ENCODE measurements around the gene TBP.

Gene TBP

DNA sequence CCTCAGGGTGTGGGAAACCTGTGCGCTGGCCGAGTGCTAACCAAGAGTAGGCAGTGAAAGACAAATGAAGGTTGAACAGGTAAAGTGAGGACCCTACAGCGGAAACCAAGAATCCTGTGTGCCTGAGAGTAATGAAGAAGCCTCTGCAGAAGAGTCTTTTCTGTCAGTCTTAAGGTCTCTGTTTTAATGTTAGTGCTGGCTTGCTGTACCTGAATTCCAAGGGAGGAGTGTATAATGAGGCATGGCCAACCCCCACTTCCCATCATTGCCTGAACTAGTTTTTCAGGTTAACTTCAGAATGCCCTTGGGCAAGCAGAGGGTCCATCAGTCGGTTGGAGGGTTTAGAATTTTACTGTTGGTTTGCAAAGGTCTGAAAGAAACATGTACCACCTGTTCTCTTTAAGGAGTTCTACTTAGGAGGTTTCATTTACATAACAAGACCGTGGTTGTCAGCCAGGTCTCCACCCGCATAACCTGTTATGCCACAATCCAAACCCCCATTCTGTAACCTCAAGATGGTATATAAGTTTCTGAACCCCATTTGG lies 30.9 kb downstream of the TBP start:
- peaks cover 34% of the 10 kb centered on the region for H3K79me2 ChIP-seq (ENCODE audit: insufficient read depth, low read length)
- peaks cover 9% of the 10 kb centered on the region; the same call in 1 of the 2 replicates for H4K20me1 ChIP-seq (ENCODE audit: insufficient read depth, low read length)
- no peak for DNase-seq
- H3K4me3 ChIP-seq (ENCODE audit: low read depth in 1 of 2, low read length in 2 of 2): peak overlapping the region; percentile 73 to 99
- peak overlapping the region; percentile 80 for H3K4me2 ChIP-seq (ENCODE audit: insufficient read depth, low read length)
- H3K27me3 ChIP-seq (ENCODE audit: insufficient read depth, low read length, poor library complexity): no peaks in the 10 kb centered on the region
- H3K4me1 ChIP-seq (ENCODE audit: insufficient read depth, low read length): peaks cover 28% of the 10 kb centered on the region
- peaks cover 3% of the 10 kb centered on the region for H3K9me3 ChIP-seq (ENCODE audit: insufficient read depth, low read length, severe bottlenecking)
- peak overlapping the region; percentile 88 for H3K9ac ChIP-seq (ENCODE audit: low read depth, low read length)
- H2AFZ ChIP-seq (ENCODE audit: low read depth, low read length): peak overlapping the region; percentile 97
- ATAC-seq (ENCODE audit: insufficient read depth, low read depth): no peak
- peak overlapping the region; percentile 84 for H3K27ac ChIP-seq (ENCODE audit: low read length)
- TF ChIP-seq CTCF (IDR thresholded peaks at IDR 0.05; ENCODE audit: borderline replicate concordance, extremely low read depth, low read length, poor library complexity, severe bottlenecking) (no peak), EZH2 (IDR thresholded peaks at IDR 0.05; ENCODE audit: borderline replicate concordance, low read depth, low read length, severe bottlenecking) (no peak)
- H3K36me3 ChIP-seq (ENCODE audit: insufficient read depth, low read length): peaks cover 36% of the 10 kb centered on the region

GRCh38 chr6:170590725-170591124 lies 36.6 kb downstream of the TBP start:
- no peaks in the 10 kb centered on the region for H4K20me1 ChIP-seq (ENCODE audit: insufficient read depth, low read length)
- no peaks in the 10 kb centered on the region for H3K36me3 ChIP-seq (ENCODE audit: insufficient read depth, low read length)
- peaks cover 16% of the 10 kb centered on the region for H3K9me3 ChIP-seq (ENCODE audit: insufficient read depth, low read length, severe bottlenecking)
- H3K27ac ChIP-seq (ENCODE audit: low read length): no peak overlapping the region
- DNase-seq (no peak), ATAC-seq (ENCODE audit: insufficient read depth, low read depth) (no peak)
- TF ChIP-seq EZH2 (IDR thresholded peaks at IDR 0.05; ENCODE audit: borderline replicate concordance, low read depth, low read length, severe bottlenecking): no peak
- TF ChIP-seq CTCF (IDR thresholded peaks at IDR 0.05; ENCODE audit: borderline replicate concordance, extremely low read depth, low read length, poor library complexity, severe bottlenecking): no peak
- no peaks in the 10 kb centered on the region for H3K27me3 ChIP-seq (ENCODE audit: insufficient read depth, low read length, poor library complexity)
- no peak overlapping the region for H3K4me3 ChIP-seq (ENCODE audit: low read depth in 1 of 2, low read length in 2 of 2)
- H3K79me2 ChIP-seq (ENCODE audit: insufficient read depth, low read length): no peaks in the 10 kb centered on the region
- no peak overlapping the region for H3K4me2 ChIP-seq (ENCODE audit: insufficient read depth, low read length)
- H2AFZ ChIP-seq (ENCODE audit: low read depth, low read length): no peak overlapping the region
- peaks cover 1% of the 10 kb centered on the region; the same call in 1 of the 2 replicates for H3K4me1 ChIP-seq (ENCODE audit: insufficient read depth, low read length)
- no peak overlapping the region for H3K9ac ChIP-seq (ENCODE audit: low read depth, low read length)

DNA sequence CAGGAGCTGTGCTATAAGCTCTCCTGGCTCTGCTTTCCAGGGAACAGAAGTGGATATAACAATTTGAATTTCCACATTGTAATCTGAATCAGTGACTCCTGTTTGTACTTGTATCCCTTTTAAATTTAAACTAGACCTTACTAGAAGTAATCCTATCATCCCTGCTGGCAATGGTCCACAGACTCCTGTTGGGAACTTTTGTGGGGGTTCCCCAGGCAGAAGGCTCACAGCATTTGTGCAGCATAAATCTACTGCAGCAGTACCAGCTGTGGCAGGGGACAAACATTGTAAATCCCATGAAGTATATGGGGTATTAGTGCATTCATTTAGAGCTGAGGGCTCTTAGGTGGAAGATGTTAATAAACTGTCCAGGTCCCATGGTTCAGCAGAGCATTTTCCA lies 42.3 kb downstream of the TBP start:
- peaks cover 4% of the 10 kb centered on the region for H3K27me3 ChIP-seq (ENCODE audit: insufficient read depth, low read length, poor library complexity)

More for the DNA sequence above, 42.3 kb downstream of the TBP start:
- no peak overlapping the region for H3K4me3 ChIP-seq (ENCODE audit: low read depth in 1 of 2, low read length in 2 of 2)
- H3K9ac ChIP-seq (ENCODE audit: low read depth, low read length): no peak overlapping the region
- no peaks in the 10 kb centered on the region for H4K20me1 ChIP-seq (ENCODE audit: insufficient read depth, low read length)
- no peaks in the 10 kb centered on the region for H3K36me3 ChIP-seq (ENCODE audit: insufficient read depth, low read length)
- no peak overlapping the region for H3K27ac ChIP-seq (ENCODE audit: low read length)
- no peaks in the 10 kb centered on the region for H3K79me2 ChIP-seq (ENCODE audit: insufficient read depth, low read length)
- no peaks in the 10 kb centered on the region for H3K4me1 ChIP-seq (ENCODE audit: insufficient read depth, low read length)
- ATAC-seq (ENCODE audit: insufficient read depth, low read depth) (no peak), DNase-seq (no peak)
- no peak overlapping the region for H3K4me2 ChIP-seq (ENCODE audit: insufficient read depth, low read length)
- H2AFZ ChIP-seq (ENCODE audit: low read depth, low read length): no peak overlapping the region
- peaks cover 14% of the 10 kb centered on the region for H3K9me3 ChIP-seq (ENCODE audit: insufficient read depth, low read length, severe bottlenecking)
- no peak for TF ChIP-seq CTCF (IDR thresholded peaks at IDR 0.05; ENCODE audit: borderline replicate concordance, extremely low read depth, low read length, poor library complexity, severe bottlenecking)
- TF ChIP-seq EZH2 (IDR thresholded peaks at IDR 0.05; ENCODE audit: borderline replicate concordance, low read depth, low read length, severe bottlenecking): no peak
